ENCODE measurements around the gene GOLT1A.

GOLT1A gene

DNA sequence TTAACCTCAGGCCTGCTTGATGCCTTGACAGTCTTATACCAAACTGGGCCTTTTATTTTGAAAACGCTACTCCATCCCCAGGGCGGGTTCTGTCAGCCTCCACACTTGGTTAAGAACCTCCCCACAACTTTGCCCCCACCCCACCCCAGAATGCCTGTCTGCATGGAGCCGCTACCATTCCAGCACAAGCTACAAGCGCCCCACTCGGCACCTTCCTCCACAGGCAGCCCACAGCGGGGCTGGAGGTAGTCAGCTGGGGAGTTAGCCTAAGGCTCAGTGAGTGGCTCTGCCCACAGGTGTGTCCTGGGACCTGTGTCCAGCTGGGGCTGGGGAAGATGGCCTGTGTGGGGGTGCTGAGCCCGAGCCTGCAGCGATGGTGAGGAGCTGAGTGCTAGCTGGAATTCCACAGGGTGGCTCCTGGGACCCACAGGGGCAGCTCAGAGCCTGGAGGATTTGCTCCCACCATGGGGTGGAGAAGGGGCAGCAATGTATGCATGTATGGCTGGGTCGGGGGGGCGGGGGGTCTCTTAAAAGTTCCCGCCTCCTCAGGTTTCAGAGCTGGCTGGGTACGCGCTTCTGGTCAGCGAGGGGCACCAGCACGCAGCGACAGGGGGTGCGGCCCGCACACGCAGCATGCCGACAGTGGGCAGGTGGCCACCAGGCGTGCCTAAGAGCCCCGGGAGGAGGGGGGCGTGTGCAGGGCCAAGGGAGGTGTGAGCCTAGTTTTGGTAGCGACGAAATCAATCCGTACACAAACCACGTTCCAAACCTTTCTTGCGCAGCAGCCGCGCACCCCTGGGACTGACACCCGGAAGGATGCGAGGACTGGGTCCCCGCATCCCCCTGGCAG lies 62.9 kb downstream of the GOLT1A start:
- H3K4me3 ChIP-seq (ENCODE audit: low read depth, low read length): peak overlapping the region; percentile 64
- no peak for DNase-seq (ENCODE audit: low read depth)
- in situ Hi-C loops (cut with HindIII; ENCODE audit: low sequenced_read_pairs): no loop called here
- TF ChIP-seq, protein P1, sequence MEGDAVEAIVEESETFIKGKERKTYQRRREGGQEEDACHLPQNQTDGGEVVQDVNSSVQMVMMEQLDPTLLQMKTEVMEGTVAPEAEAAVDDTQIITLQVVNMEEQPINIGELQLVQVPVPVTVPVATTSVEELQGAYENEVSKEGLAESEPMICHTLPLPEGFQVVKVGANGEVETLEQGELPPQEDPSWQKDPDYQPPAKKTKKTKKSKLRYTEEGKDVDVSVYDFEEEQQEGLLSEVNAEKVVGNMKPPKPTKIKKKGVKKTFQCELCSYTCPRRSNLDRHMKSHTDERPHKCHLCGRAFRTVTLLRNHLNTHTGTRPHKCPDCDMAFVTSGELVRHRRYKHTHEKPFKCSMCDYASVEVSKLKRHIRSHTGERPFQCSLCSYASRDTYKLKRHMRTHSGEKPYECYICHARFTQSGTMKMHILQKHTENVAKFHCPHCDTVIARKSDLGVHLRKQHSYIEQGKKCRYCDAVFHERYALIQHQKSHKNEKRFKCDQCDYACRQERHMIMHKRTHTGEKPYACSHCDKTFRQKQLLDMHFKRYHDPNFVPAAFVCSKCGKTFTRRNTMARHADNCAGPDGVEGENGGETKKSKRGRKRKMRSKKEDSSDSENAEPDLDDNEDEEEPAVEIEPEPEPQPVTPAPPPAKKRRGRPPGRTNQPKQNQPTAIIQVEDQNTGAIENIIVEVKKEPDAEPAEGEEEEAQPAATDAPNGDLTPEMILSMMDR (IDR thresholded peaks at IDR 0.05; ENCODE audit: low read depth, low read length, missing control alignments): no peak

- TF ChIP-seq, protein P1 (IDR thresholded peaks at IDR 0.05; ENCODE audit: low read depth, low read length, missing control alignments): no peak
- in situ Hi-C loops (cut with HindIII; ENCODE audit: low sequenced_read_pairs): no loop called here
- no peak for DNase-seq (ENCODE audit: low read depth)
- H3K4me3 ChIP-seq (ENCODE audit: low read depth, low read length): no peak overlapping the region
These were observed 63.9 kb downstream of the GOLT1A start for GRCh38 chr1:204149635-204150565.

GRCh38 chr1:204149107-204149506 lies 64.7 kb downstream of the GOLT1A start:
- in situ Hi-C loops (cut with HindIII; ENCODE audit: low sequenced_read_pairs): no loop called here
- DNase-seq (ENCODE audit: low read depth): no peak
- H3K4me3 ChIP-seq (ENCODE audit: low read depth, low read length): no peak overlapping the region
- TF ChIP-seq, protein P1 (IDR thresholded peaks at IDR 0.05; ENCODE audit: low read depth, low read length, missing control alignments): no peak

All from astrocyte of the cerebellum (primary cell).